ENCODE measurements around the gene RRP9.
"Not testable (repeated sequence)": the region's sequence is repeated elsewhere in the genome, so short reads cannot be mapped to it uniquely, and the experiment has no call there.

RRP9 gene

DNA sequence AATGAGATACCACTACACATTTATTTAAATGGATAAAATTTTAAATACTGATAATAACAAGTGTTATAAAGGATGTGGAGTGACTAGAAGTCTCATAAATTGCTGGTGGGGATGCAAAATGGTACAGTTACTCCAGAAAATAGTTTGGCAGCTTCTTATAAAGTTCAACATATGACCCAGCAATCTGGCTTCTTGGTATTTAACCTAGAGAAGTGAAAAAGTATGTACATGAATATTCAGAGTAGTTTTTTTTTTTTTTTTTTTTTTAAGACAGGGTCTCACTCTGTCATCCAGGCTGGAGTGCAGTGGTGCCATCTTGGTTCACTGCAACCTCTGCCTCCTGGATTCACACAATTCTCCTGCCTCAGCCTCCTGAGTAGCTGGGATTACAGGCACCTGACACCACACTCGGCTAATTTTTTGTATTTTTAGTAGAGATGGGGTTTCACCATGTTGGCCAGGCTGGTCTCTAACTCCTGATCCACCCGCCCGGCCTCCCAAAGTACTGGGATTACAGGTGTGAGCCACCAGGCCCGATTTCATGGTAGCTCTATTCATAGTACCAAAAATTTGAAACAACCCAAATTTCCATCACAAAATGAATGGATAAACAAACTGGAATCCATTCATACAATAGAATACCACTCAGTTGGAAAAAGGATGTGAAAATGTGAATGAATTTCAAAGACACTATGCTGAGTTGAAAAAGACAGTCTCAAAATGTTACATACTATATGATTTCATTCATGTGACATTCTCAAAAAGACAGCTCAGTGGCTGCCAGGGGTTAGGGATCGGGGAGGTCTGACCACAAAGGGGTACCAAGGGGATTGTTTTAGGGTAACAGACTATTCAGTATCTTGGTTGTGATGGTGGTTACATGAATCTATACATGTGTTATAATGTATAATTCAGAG is 14.4 kb downstream of the RRP9 start:
- H3K36me3 ChIP-seq (ENCODE audit: insufficient read depth, low read length), result no peaks in the 10 kb centered on the region

GRCh38 chr3:51921081-51921578 is 20.6 kb downstream of the RRP9 start:
- no peak for DNase-seq (ENCODE audit: low read depth, low spot score)
- H3K9ac ChIP-seq (ENCODE audit: insufficient read length), result no peak overlapping the region
- no peak for TF ChIP-seq FOXP2 (optimal IDR thresholded peaks at IDR 0.05; ENCODE audit: control extremely low read depth, extremely low read length, insufficient read depth)
- TF ChIP-seq POLR2AphosphoS5 (IDR thresholded peaks at IDR 0.05; ENCODE audit: borderline replicate concordance, low read depth, low read length), result no peak
- TF ChIP-seq EZH2 (IDR thresholded peaks at IDR 0.05), result no peak
- no peaks in the 10 kb centered on the region for H3K36me3 ChIP-seq (ENCODE audit: insufficient read depth, low read length)
- H3K27ac ChIP-seq, result no peak overlapping the region
- no peak overlapping the region for H3K4me3 ChIP-seq
- H3K9me3 ChIP-seq (ENCODE audit: low read depth, low read length), result no peaks in the 10 kb centered on the region

More for the DNA sequence above, 14.4 kb downstream of the RRP9 start:
- Histone ChIP-seq H3K9ac (ENCODE audit: insufficient read length) (no peak overlapping the region), H3K9me3 (ENCODE audit: low read depth, low read length) (no peaks in the 10 kb centered on the region), H3K27ac (no peak overlapping the region), H3K4me3 (no peak overlapping the region)
- TF ChIP-seq FOXP2 (optimal IDR thresholded peaks at IDR 0.05; ENCODE audit: control extremely low read depth, extremely low read length, insufficient read depth) (no peak), POLR2AphosphoS5 (IDR thresholded peaks at IDR 0.05; ENCODE audit: borderline replicate concordance, low read depth, low read length) (no peak), EZH2 (IDR thresholded peaks at IDR 0.05) (no peak)
- DNase-seq (ENCODE audit: low read depth, low spot score), result no peak

DNA sequence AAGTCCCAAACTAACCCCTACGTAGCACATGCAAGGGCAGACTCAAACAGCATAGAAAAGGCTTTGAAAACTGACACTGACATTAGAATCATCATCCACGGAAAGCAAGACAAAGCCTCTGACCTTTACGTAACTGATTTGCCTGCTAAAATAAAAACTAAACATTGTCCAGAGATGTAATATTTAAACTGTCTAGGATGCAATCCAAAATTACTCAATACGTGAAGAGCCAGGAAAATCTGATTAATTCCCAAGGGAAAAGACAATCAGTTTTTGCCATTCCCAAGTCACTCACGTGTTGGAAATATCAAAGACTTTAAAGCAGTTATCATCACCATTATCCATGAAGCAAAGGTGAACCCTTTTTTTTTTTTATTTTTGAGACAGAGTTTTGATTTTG is 25.3 kb downstream of the RRP9 start:
- Histone ChIP-seq H3K36me3 (ENCODE audit: insufficient read depth, low read length) (no peaks in the 10 kb centered on the region), H3K9ac (ENCODE audit: insufficient read length) (no peak overlapping the region), H3K4me3 (no peak overlapping the region), H3K27ac (no peak overlapping the region), H3K9me3 (ENCODE audit: low read depth, low read length) (no peaks in the 10 kb centered on the region)
- TF ChIP-seq POLR2AphosphoS5 (IDR thresholded peaks at IDR 0.05; ENCODE audit: borderline replicate concordance, low read depth, low read length), result no peak
- TF ChIP-seq EZH2 (IDR thresholded peaks at IDR 0.05), result no peak
- TF ChIP-seq FOXP2 (optimal IDR thresholded peaks at IDR 0.05; ENCODE audit: control extremely low read depth, extremely low read length, insufficient read depth), result no peak
- no peak for DNase-seq (ENCODE audit: low read depth, low spot score)

- TF ChIP-seq POLR2AphosphoS5 (IDR thresholded peaks at IDR 0.05; ENCODE audit: borderline replicate concordance, low read depth, low read length) (no peak), FOXP2 (optimal IDR thresholded peaks at IDR 0.05; ENCODE audit: control extremely low read depth, extremely low read length, insufficient read depth) (no peak), EZH2 (IDR thresholded peaks at IDR 0.05) (no peak)
- no peaks in the 10 kb centered on the region for H3K9me3 ChIP-seq (ENCODE audit: low read depth, low read length)
- no peaks in the 10 kb centered on the region for H3K36me3 ChIP-seq (ENCODE audit: insufficient read depth, low read length)
- H3K9ac ChIP-seq (ENCODE audit: insufficient read length), result no peak overlapping the region
- no peak for DNase-seq (ENCODE audit: low read depth, low spot score)
- H3K27ac ChIP-seq, result no peak overlapping the region
- H3K4me3 ChIP-seq, result no peak overlapping the region
These were observed 33.7 kb downstream of the RRP9 start for GRCh38 chr3:51908026-51908425.

- DNase-seq (ENCODE audit: low read depth, low spot score), result no peak
- Histone ChIP-seq H3K9me3 (ENCODE audit: low read depth, low read length) (no peaks in the 10 kb centered on the region), H3K9ac (ENCODE audit: insufficient read length) (no peak overlapping the region), H3K4me3 (no peak overlapping the region), H3K36me3 (ENCODE audit: insufficient read depth, low read length) (no peaks in the 10 kb centered on the region), H3K27ac (no peak overlapping the region)
- TF ChIP-seq POLR2AphosphoS5 (IDR thresholded peaks at IDR 0.05; ENCODE audit: borderline replicate concordance, low read depth, low read length) (no peak), EZH2 (IDR thresholded peaks at IDR 0.05) (no peak), FOXP2 (optimal IDR thresholded peaks at IDR 0.05; ENCODE audit: control extremely low read depth, extremely low read length, insufficient read depth) (no peak)
These were observed 37.5 kb downstream of the RRP9 start for GRCh38 chr3:51904034-51904823.

DNA sequence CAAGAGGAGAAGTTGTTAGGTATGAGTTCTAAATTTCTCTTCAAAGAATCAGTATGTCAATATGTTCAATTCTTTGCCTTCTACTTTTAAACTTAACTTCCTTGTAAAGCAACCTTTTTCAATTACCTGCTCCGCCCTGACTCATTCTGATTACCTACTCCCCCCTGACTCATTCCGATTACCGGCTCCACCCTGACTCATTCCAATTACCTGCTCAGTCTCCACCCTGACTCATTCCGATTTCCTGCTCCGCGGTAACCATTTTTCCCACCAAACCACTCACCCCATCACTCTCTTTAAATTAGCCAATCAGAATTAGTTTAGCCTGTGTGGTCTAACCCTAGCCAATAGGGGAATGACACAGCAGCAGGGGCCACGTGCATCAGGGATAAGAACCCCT is 39.3 kb downstream of the RRP9 start:
- H3K36me3 ChIP-seq (ENCODE audit: insufficient read depth, low read length); DNase-seq (ENCODE audit: low read depth, low spot score); H3K9ac ChIP-seq (ENCODE audit: insufficient read length); H3K27ac ChIP-seq; H3K9me3 ChIP-seq (ENCODE audit: low read depth, low read length); H3K4me3 ChIP-seq: not testable (repeated sequence)

GRCh38 chr3:51900043-51900442 is 41.7 kb downstream of the RRP9 start:
- H3K9ac ChIP-seq (ENCODE audit: insufficient read length); H3K9me3 ChIP-seq (ENCODE audit: low read depth, low read length); DNase-seq (ENCODE audit: low read depth, low spot score); H3K4me3 ChIP-seq; H3K36me3 ChIP-seq (ENCODE audit: insufficient read depth, low read length); H3K27ac ChIP-seq: not testable (repeated sequence)

DNA sequence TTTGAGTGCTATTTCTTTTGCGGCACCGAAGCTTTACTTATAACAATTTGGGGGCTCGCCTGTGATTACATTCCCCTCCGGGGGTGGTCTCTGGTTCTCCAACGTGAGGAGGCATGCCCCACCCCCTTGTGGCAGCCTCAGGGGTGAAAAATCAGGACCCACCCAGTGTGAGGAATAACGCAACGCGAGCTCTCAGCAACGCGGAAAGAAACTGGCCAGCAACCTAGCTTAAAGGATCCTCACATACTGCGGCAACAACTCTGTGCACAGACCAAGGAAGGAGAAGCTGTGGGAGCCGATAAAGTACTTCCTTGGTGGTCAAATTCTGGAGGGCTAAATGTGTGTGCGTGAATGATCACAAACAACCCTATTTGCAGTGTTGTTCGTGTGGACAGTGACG is 44.3 kb downstream of the RRP9 start:
- Histone ChIP-seq H3K36me3 (ENCODE audit: insufficient read depth, low read length) (no peaks in the 10 kb centered on the region), H3K9ac (ENCODE audit: insufficient read length) (no peak overlapping the region), H3K9me3 (ENCODE audit: low read depth, low read length) (no peaks in the 10 kb centered on the region), H3K27ac (no peak overlapping the region), H3K4me3 (no peak overlapping the region)
- TF ChIP-seq EZH2 (IDR thresholded peaks at IDR 0.05), result no peak
- TF ChIP-seq POLR2AphosphoS5 (IDR thresholded peaks at IDR 0.05; ENCODE audit: borderline replicate concordance, low read depth, low read length), result no peak
- TF ChIP-seq FOXP2 (optimal IDR thresholded peaks at IDR 0.05; ENCODE audit: control extremely low read depth, extremely low read length, insufficient read depth), result no peak
- DNase-seq (ENCODE audit: low read depth, low spot score), result no peak

All from SK-N-MC (cell line).